Endothelial cell of umbilical vein (primary cell): Measurements from ENCODE around the gene DIP2C.

Experiments
- EZH2 ChIP-seq: IDR thresholded peaks from 2 replicates; pipeline ENCODE4 v1.6.1; 2012; ENCODE audit warnings: borderline replicate concordance, low read depth, mild to moderate bottlenecking, moderate library complexity, low read length, inconsistent platforms; ENCODE audit not compliant: severe bottlenecking
- POLR2A ChIP-seq: IDR thresholded peaks from 2 replicates; pipeline ENCODE4 v1.6.1; 2012; ENCODE audit warnings: low read depth, mild to moderate bottlenecking, control low read depth, low read length
- POLR2AphosphoS5 ChIP-seq: IDR thresholded peaks from 2 replicates; pipeline ENCODE4 v1.6.1; 2012; ENCODE audit warnings: low read depth, mild to moderate bottlenecking, control low read depth, low read length, moderate library complexity; ENCODE audit not compliant: insufficient read depth
- TF ChIP-seq, protein P1 (sequence below), 2 donors: IDR thresholded peaks; 1 replicate in 1 of 2; 2 replicates in 1 of 2; pipeline ENCODE4 v1.5.1; 2011; ENCODE audit warnings: low read length in 2 of 2, mild to moderate bottlenecking in 2 of 2, moderate library complexity in 2 of 2, control low read depth in 1 of 2, inconsistent platforms in 1 of 2, low read depth in 1 of 2; ENCODE audit not compliant: insufficient read depth in 1 of 2; ENCODE audit errors: extremely low read depth in 1 of 2

- TF ChIP-seq POLR2AphosphoS5: no peak
- TF ChIP-seq, protein P1, sequence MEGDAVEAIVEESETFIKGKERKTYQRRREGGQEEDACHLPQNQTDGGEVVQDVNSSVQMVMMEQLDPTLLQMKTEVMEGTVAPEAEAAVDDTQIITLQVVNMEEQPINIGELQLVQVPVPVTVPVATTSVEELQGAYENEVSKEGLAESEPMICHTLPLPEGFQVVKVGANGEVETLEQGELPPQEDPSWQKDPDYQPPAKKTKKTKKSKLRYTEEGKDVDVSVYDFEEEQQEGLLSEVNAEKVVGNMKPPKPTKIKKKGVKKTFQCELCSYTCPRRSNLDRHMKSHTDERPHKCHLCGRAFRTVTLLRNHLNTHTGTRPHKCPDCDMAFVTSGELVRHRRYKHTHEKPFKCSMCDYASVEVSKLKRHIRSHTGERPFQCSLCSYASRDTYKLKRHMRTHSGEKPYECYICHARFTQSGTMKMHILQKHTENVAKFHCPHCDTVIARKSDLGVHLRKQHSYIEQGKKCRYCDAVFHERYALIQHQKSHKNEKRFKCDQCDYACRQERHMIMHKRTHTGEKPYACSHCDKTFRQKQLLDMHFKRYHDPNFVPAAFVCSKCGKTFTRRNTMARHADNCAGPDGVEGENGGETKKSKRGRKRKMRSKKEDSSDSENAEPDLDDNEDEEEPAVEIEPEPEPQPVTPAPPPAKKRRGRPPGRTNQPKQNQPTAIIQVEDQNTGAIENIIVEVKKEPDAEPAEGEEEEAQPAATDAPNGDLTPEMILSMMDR (IDR thresholded peaks at IDR 0.05; ENCODE audit: extremely low read depth in 1 of 2, insufficient read depth in 1 of 2, low read depth in 1 of 2, low read length in 2 of 2): no peak
- TF ChIP-seq EZH2: no peak
- TF ChIP-seq POLR2A: no peak
Observed at GRCh38 chr10:504121-504611, 185.3 kb downstream of the DIP2C start.
